HCT116 (cell line): ENCODE data around the gene ERMAP.

Experiments
- CTCF ChIP-seq, 3 experiments: fragments of 200-600 bp in 1 of 3; sonication (generic) in 1 of 3; IDR thresholded peaks in 2 of 3; conservative IDR thresholded peaks in 1 of 3; 2 replicates each; pipeline ENCODE4 v1.5.1; 2012 to 2017; ENCODE audit warnings: low read depth in 2 of 3, low read length in 2 of 3, antibody characterized with exemption in 1 of 3, borderline replicate concordance in 1 of 3, control low read depth in 1 of 3, mild to moderate bottlenecking in 1 of 3, mixed read lengths in 1 of 3, mixed run types in 1 of 3, moderate library complexity in 1 of 3; ENCODE audit not compliant: insufficient read depth in 1 of 3
- EZH2 ChIP-seq: fragments of 200-600 bp; sonication (generic); IDR thresholded peaks from 2 replicates; pipeline ENCODE4 v1.6.1; 2017; ENCODE audit warnings: antibody characterized with exemption, mixed run types
- EZH2phosphoT487 ChIP-seq: fragments of 200-600 bp; IDR thresholded peaks from 2 replicates; pipeline ENCODE4 v1.6.1; 2018; ENCODE audit warnings: antibody characterized with exemption, borderline replicate concordance
- MAX ChIP-seq: IDR thresholded peaks from 2 replicates; pipeline ENCODE4 v1.6.1; 2012
- POLR2A ChIP-seq: IDR thresholded peaks from 2 replicates; pipeline ENCODE4 v1.7.0; 2011; ENCODE audit warnings: borderline replicate concordance; ENCODE audit not compliant: insufficient read depth, insufficient read length; ENCODE audit errors: extremely low read depth
- TCF7L2 ChIP-seq: IDR thresholded peaks from 2 replicates; pipeline ENCODE4 v1.7.0; 2011; ENCODE audit warnings: borderline replicate concordance, inconsistent platforms; ENCODE audit not compliant: insufficient read depth, insufficient read length; ENCODE audit errors: extremely low read depth

GRCh38 chr1:42835422-42835821 lies 18.5 kb downstream of the ERMAP start:
- TF ChIP-seq POLR2A (no peak), MAX (no peak), TCF7L2 (no peak), EZH2phosphoT487 (no peak), CTCF (IDR thresholded peaks at IDR 0.05 in 2 of 3, conservative IDR thresholded peaks at IDR 0.05 in 1 of 3; ENCODE audit: borderline replicate concordance in 1 of 3, insufficient read depth in 1 of 3, low read depth in 2 of 3, low read length in 2 of 3) (no peak), EZH2 (no peak)
